Keratinocyte (primary cell): ENCODE results near the gene ADRA2C. TPM values are rescaled to one million over a fixed set of nuclear protein-coding genes. Genes with fewer than 3 reads are reported as not detected.

Source experiments
- DNase-seq: peaks from one replicate; pipeline ENCODE4 v3.0.0-alpha.2; 2011; ENCODE audit warnings: low read depth, missing footprints, low spot score
- FAIRE-seq: peaks from 2 replicates; lab custom pipeline; 2011; peaks lifted over from hg19 to GRCh38; lab: Jason Lieb, UNC
- H2AFZ ChIP-seq: 2 replicates; pipeline ENCODE4 v1.6.0; 2012; ENCODE audit warnings: low read length, control low read depth, inconsistent platforms; ENCODE audit not compliant: control insufficient read depth
- H3K27ac ChIP-seq: 2 replicates; pipeline ENCODE4 v1.5.1; 2011; ENCODE audit warnings: low read length; ENCODE audit not compliant: control insufficient read depth, insufficient read depth
- H3K27me3 ChIP-seq: 3 replicates; pipeline ENCODE4 v1.6.0; 2011; ENCODE audit warnings: low read length; ENCODE audit not compliant: control insufficient read depth, insufficient read depth; ENCODE audit errors: extremely low read depth
- H3K36me3 ChIP-seq, 2 experiments: 2 replicates in 1 of 2; 3 replicates in 1 of 2; pipeline ENCODE4 v1.5.1; 2011; ENCODE audit warnings: low read length in 2 of 2, mild to moderate bottlenecking in 1 of 2; ENCODE audit not compliant: control insufficient read depth in 2 of 2, insufficient read depth in 2 of 2; ENCODE audit errors: extremely low read depth in 1 of 2
- H3K4me1 ChIP-seq: 3 replicates; pipeline ENCODE4 v1.5.1; 2011; ENCODE audit warnings: low read length; ENCODE audit not compliant: control insufficient read depth, insufficient read depth; ENCODE audit errors: extremely low read depth
- H3K4me2 ChIP-seq: 3 replicates; pipeline ENCODE4 v1.6.0; 2011; ENCODE audit warnings: low read depth, low read length; ENCODE audit not compliant: control insufficient read depth, insufficient read depth; ENCODE audit errors: extremely low read depth
- H3K4me3 ChIP-seq, 3 experiments: fragments of 200-600 bp in 1 of 3; sonication (generic) in 1 of 3; 2 replicates in 2 of 3; 3 replicates in 1 of 3; pipeline ENCODE4 v1.5.1; 2011 to 2016; ENCODE audit warnings: low read length in 3 of 3, mild to moderate bottlenecking in 3 of 3, control low read depth in 2 of 3, inconsistent platforms in 1 of 3, low read depth in 1 of 3, mixed read lengths in 1 of 3, mixed run types in 1 of 3, moderate library complexity in 1 of 3; ENCODE audit not compliant: control insufficient read depth in 2 of 3, insufficient read depth in 2 of 3; ENCODE audit errors: extremely low read depth in 1 of 3
- H3K79me2 ChIP-seq: 2 replicates; pipeline ENCODE4 v1.6.0; 2012; ENCODE audit warnings: low read length; ENCODE audit not compliant: control insufficient read depth, insufficient read depth
- H3K9ac ChIP-seq: 3 replicates; pipeline ENCODE4 v1.6.0; 2011; ENCODE audit warnings: low read length; ENCODE audit not compliant: control insufficient read depth, insufficient read depth; ENCODE audit errors: extremely low read depth
- H3K9me1 ChIP-seq: 3 replicates; pipeline ENCODE4 v1.6.0; 2011; ENCODE audit warnings: low read length; ENCODE audit not compliant: control insufficient read depth, insufficient read depth; ENCODE audit errors: extremely low read depth
- H3K9me3 ChIP-seq: 2 replicates; pipeline ENCODE4 v1.5.1; 2012; ENCODE audit warnings: low read depth, low read length; ENCODE audit not compliant: control insufficient read depth
- H4K20me1 ChIP-seq: 3 replicates; pipeline ENCODE4 v1.6.0; 2011; ENCODE audit warnings: low read length; ENCODE audit not compliant: control insufficient read depth, insufficient read depth; ENCODE audit errors: extremely low read depth
- EZH2 ChIP-seq: IDR thresholded peaks from one replicate; pipeline ENCODE4 v1.6.1; 2012; ENCODE audit warnings: inconsistent platforms, mild to moderate bottlenecking, low read length, moderate library complexity
- dilution Hi-C: fragments of 300-500 bp; cut with MboI; formaldehyde crosslinking; loops from one replicate; pipeline ENCODE4 v1.7.0; 2020; ENCODE audit warnings: low sequenced_read_pairs; ENCODE audit not compliant: extremely low pct_ligation_motif_present
- polyA plus RNA-seq, 5 experiments: library from polyadenylated mRNA; depleted of rRNA in 3 of 5; stranded (reverse) in 3 of 5; stranded (forward) in 1 of 5; unstranded in 1 of 5; fragments of >200 nt; gene quantifications; 1 replicate in 1 of 5; 2 replicates in 3 of 5; 3 replicates in 1 of 5; pipeline versions ENCODE4 v1.2.1 to v1.2.3, GENCODE V29; 2011 to 2012; ENCODE audit warnings: missing spikeins in 2 of 5, low read depth in 1 of 5, low replicate concordance in 1 of 5
- TF ChIP-seq, protein P1 (sequence below), 3 experiments: IDR thresholded peaks in 1 of 3; conservative IDR thresholded peaks in 1 of 3; optimal IDR thresholded peaks in 1 of 3; 2 replicates in 2 of 3; 3 replicates in 1 of 3; pipeline versions ENCODE3 to v1.5.1; 2011; ENCODE audit warnings: low read length in 3 of 3, mild to moderate bottlenecking in 3 of 3, moderate library complexity in 2 of 3, control low read depth in 1 of 3, inconsistent platforms in 1 of 3; ENCODE audit not compliant: insufficient read depth in 2 of 3; ENCODE audit errors: extremely low read depth in 1 of 3

The ADRA2C gene
- polyA plus RNA-seq, 1 donor (not counting 4 experiments of a cell fraction or from before 2014, with no cell fraction given) = 0.05 TPM

- no peaks in the 10 kb centered on the region for H3K36me3 ChIP-seq
- H3K9me1 ChIP-seq = no peaks in the 10 kb centered on the region
- FAIRE-seq (no peak), DNase-seq (no peak)
- no peak overlapping the region for H3K27ac ChIP-seq
- H2AFZ ChIP-seq = no peak overlapping the region
- no peaks in the 10 kb centered on the region for H3K4me1 ChIP-seq
- no peaks in the 10 kb centered on the region for H3K9me3 ChIP-seq
- dilution Hi-C loops = loop anchor here (10.0 kb wide), 1 partner anchor 65 kb away; no protein-coding TSS in a partner anchor
- H3K27me3 ChIP-seq = no peaks in the 10 kb centered on the region
- H3K9ac ChIP-seq = no peak overlapping the region
- H3K4me3 ChIP-seq = no peak overlapping the region
- no peaks in the 10 kb centered on the region for H3K79me2 ChIP-seq
- H4K20me1 ChIP-seq = no peaks in the 10 kb centered on the region
- H3K4me2 ChIP-seq = no peak overlapping the region
- TF ChIP-seq EZH2 = no peak
- TF ChIP-seq, protein P1, sequence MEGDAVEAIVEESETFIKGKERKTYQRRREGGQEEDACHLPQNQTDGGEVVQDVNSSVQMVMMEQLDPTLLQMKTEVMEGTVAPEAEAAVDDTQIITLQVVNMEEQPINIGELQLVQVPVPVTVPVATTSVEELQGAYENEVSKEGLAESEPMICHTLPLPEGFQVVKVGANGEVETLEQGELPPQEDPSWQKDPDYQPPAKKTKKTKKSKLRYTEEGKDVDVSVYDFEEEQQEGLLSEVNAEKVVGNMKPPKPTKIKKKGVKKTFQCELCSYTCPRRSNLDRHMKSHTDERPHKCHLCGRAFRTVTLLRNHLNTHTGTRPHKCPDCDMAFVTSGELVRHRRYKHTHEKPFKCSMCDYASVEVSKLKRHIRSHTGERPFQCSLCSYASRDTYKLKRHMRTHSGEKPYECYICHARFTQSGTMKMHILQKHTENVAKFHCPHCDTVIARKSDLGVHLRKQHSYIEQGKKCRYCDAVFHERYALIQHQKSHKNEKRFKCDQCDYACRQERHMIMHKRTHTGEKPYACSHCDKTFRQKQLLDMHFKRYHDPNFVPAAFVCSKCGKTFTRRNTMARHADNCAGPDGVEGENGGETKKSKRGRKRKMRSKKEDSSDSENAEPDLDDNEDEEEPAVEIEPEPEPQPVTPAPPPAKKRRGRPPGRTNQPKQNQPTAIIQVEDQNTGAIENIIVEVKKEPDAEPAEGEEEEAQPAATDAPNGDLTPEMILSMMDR (optimal IDR thresholded peaks at IDR 0.05 in 1 of 3, IDR thresholded peaks at IDR 0.05 in 1 of 3, conservative IDR thresholded peaks at IDR 0.05 in 1 of 3; ENCODE audit: extremely low read depth in 1 of 3, insufficient read depth in 2 of 3, low read length in 3 of 3) = no peak
Observed at GRCh38 chr4:3799496-3799895, 33.3 kb downstream of the ADRA2C start.

DNA sequence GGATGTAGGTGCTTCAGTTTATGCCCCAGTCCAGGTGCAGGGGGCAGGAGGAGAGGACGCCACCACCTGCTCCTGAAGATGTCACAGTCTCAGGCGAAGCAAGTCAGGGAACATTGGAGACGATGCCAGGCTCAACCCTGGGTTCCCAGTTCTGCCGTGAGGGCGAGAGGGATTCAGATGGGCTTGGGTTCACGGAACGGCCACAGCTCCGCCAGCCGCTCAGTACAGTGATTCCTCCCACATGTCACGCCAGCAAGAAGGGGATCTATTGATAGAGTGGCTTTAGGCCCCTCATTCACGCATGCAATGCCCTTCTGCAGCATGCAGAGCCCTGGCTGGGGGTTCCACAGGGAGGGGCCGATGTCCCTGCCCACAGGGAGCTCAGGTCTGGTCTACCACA, 34.2 kb downstream of the ADRA2C start:
- no peak for FAIRE-seq
- H2AFZ ChIP-seq = no peak overlapping the region
- no peak overlapping the region for H3K27ac ChIP-seq
- H3K9me1 ChIP-seq = no peaks in the 10 kb centered on the region
- H3K4me2 ChIP-seq = no peak overlapping the region
- H3K4me3 ChIP-seq = no peak overlapping the region
- no peaks in the 10 kb centered on the region for H3K79me2 ChIP-seq
- no peak for DNase-seq
- no peak for TF ChIP-seq EZH2
- TF ChIP-seq, protein P1 (optimal IDR thresholded peaks at IDR 0.05 in 1 of 3, IDR thresholded peaks at IDR 0.05 in 1 of 3, conservative IDR thresholded peaks at IDR 0.05 in 1 of 3; ENCODE audit: extremely low read depth in 1 of 3, insufficient read depth in 2 of 3, low read length in 3 of 3) = no peak
- no peaks in the 10 kb centered on the region for H3K36me3 ChIP-seq
- no peaks in the 10 kb centered on the region for H3K27me3 ChIP-seq
- H3K4me1 ChIP-seq = no peaks in the 10 kb centered on the region
- no peaks in the 10 kb centered on the region for H3K9me3 ChIP-seq
- H4K20me1 ChIP-seq = no peaks in the 10 kb centered on the region
- dilution Hi-C loops = no loop called here
- no peak overlapping the region for H3K9ac ChIP-seq
